Measurements from ENCODE around the gene ZC3H4. TPM values are rescaled to one million over a fixed set of nuclear protein-coding genes. Genes with fewer than 3 reads are reported as not detected.

The ZC3H4 gene
- total RNA-seq, 4 donors from 2014 or later: 25.5 to 40.4 (median 34.2) TPM

GRCh38 chr19:47027586-47028088 is 85.9 kb downstream of the ZC3H4 start:
- WGBS, 2 donors: 36 to 38% methylated on average over 10 of the region's 12 CpGs
- no peak for TF ChIP-seq POLR2A (IDR thresholded peaks at IDR 0.05)
- no peak for TF ChIP-seq EP300 (IDR thresholded peaks at IDR 0.05)
- TF ChIP-seq CTCF (IDR thresholded peaks at IDR 0.05): no peak
- H3K27me3 ChIP-seq: peaks cover 0 to 90% of the 10 kb centered on the region in 2 donors

GRCh38 chr19:47026889-47027288 is 86.7 kb downstream of the ZC3H4 start:
- no peaks in the 10 kb centered on the region for H3K9me3 ChIP-seq
- no peak overlapping the region for H3K4me3 ChIP-seq
- 89% methylated on average over 8 of the region's 8 CpGs for WGBS, 2 donors
- H3K4me1 ChIP-seq: peaks cover 0 to 18% (median 0%) of the 10 kb centered on the region in 4 donors
- no peak overlapping the region for H3K27ac ChIP-seq
- no peaks in the 10 kb centered on the region for H3K36me3 ChIP-seq
- TF ChIP-seq EP300 (IDR thresholded peaks at IDR 0.05) (no peak), CTCF (IDR thresholded peaks at IDR 0.05) (no peak), POLR2A (IDR thresholded peaks at IDR 0.05) (no peak)
- DNase-seq (ENCODE audit: low spot score in 2 of 2): no peak
- peaks cover 0 to 90% of the 10 kb centered on the region in 2 donors for H3K27me3 ChIP-seq

More at GRCh38 chr19:47027586-47028088, 85.9 kb downstream of the ZC3H4 start:
- H3K36me3 ChIP-seq: no peaks in the 10 kb centered on the region
- peaks cover 0 to 13% (median 0%) of the 10 kb centered on the region in 4 donors for H3K4me1 ChIP-seq
- H3K9me3 ChIP-seq: no peaks in the 10 kb centered on the region
- no peak for DNase-seq (ENCODE audit: low spot score in 2 of 2)
- no peak overlapping the region for H3K27ac ChIP-seq
- no peak overlapping the region for H3K4me3 ChIP-seq

- TF ChIP-seq CTCF (IDR thresholded peaks at IDR 0.05): no peak
- no peak for TF ChIP-seq POLR2A (IDR thresholded peaks at IDR 0.05)
- TF ChIP-seq EP300 (IDR thresholded peaks at IDR 0.05): no peak
- Histone ChIP-seq H3K4me3 (no peak overlapping the region), H3K27ac (no peak overlapping the region), H3K9me3 (no peaks in the 10 kb centered on the region), H3K36me3 (no peaks in the 10 kb centered on the region), H3K27me3 (peaks cover 0 to 92% of the 10 kb centered on the region in 2 donors), H3K4me1 (peaks cover 0 to 26% (median 6%) of the 10 kb centered on the region in 4 donors)
- WGBS, 2 donors: 83 to 89% methylated on average over 2 of the region's 2 CpGs
- no peak for DNase-seq (ENCODE audit: low spot score in 2 of 2)
These were observed 87.4 kb downstream of the ZC3H4 start for GRCh38 chr19:47026156-47026555.

- DNase-seq (ENCODE audit: low spot score in 2 of 2): no peak
- WGBS, 2 donors: 76 to 86% methylated on average over 5 of the region's 5 CpGs
- H3K4me3 ChIP-seq: no peak overlapping the region
These were observed 89.1 kb downstream of the ZC3H4 start for GRCh38 chr19:47024502-47024901.

More at GRCh38 chr19:47024502-47024901, 89.1 kb downstream of the ZC3H4 start:
- TF ChIP-seq CTCF (IDR thresholded peaks at IDR 0.05): no peak
- no peak for TF ChIP-seq EP300 (IDR thresholded peaks at IDR 0.05)
- TF ChIP-seq POLR2A (IDR thresholded peaks at IDR 0.05): no peak
- Histone ChIP-seq H3K36me3 (no peaks in the 10 kb centered on the region), H3K27me3 (peaks cover 0 to 88% of the 10 kb centered on the region in 2 donors), H3K27ac (no peak overlapping the region), H3K9me3 (no peaks in the 10 kb centered on the region), H3K4me1 (peaks cover 0 to 42% (median 17%) of the 10 kb centered on the region in 4 donors)

Measured in tibial nerve (tissue), 4 donors.